SK-N-SH (cell line): ENCODE measurements around the gene SELPLG. TPM values are rescaled to one million over a fixed set of nuclear protein-coding genes. Genes with fewer than 3 reads are reported as not detected.

Source experiments
- CTCF ChIA-PET: fragments of 300-600, 350-600 bp; formaldehyde crosslinking; extraction: SDS; loops from one replicate; lab custom pipeline; 2021; lab: Yijun Ruan, JAX
- POLR2A ChIA-PET: fragments of 350-600 bp; sonication (Branson Sonifier 250); formaldehyde crosslinking; extraction: SDS; loops from one replicate; lab custom pipeline; 2020; ENCODE audit warnings: antibody characterized with exemption, inconsistent platforms; lab: Yijun Ruan, JAX
- DNase-seq: peaks from one replicate; pipeline ENCODE4 v3.0.0; 2012
- H2AFZ ChIP-seq: fragments of 200-600 bp; sonication (generic); 2 replicates; pipeline ENCODE4 v1.8.1; 2016; ENCODE audit warnings: antibody characterized with exemption, mild to moderate bottlenecking, low read depth
- H3F3A ChIP-seq: fragments of 200-600 bp; sonication (generic); replicated peaks from 2 replicates; pipeline ENCODE3; 2016; ENCODE audit warnings: antibody characterized with exemption, mild to moderate bottlenecking; ENCODE audit not compliant: insufficient read depth
- H3K27ac ChIP-seq, 2 experiments: fragments of 200-500 bp in 1 of 2; fragments of 200-600 bp in 1 of 2; sonication (Bioruptor generic) in 1 of 2; sonication (generic), shearing (Covaris generic) in 1 of 2; 2 replicates each; pipeline versions ENCODE4 v1.5.1 to v1.6.1; 2014 to 2016; ENCODE audit warnings: low read depth in 2 of 2, inconsistent platforms in 1 of 2, low read length in 1 of 2, mild to moderate bottlenecking in 1 of 2, mixed read lengths in 1 of 2
- H3K27me3 ChIP-seq: fragments of 200-600 bp; sonication (generic), shearing (Covaris generic); 2 replicates; pipeline ENCODE4 v1.6.1; 2016; ENCODE audit warnings: mixed run types; ENCODE audit not compliant: insufficient read depth
- H3K36me3 ChIP-seq, 2 experiments: fragments of 200-500 bp in 1 of 2; fragments of 200-600 bp in 1 of 2; sonication (Bioruptor generic) in 1 of 2; sonication (generic) in 1 of 2; replicated peaks in 1 of 2; 2 replicates each; pipeline versions ENCODE3 to v1.5.1; 2014 to 2016; ENCODE audit warnings: low read length in 1 of 2, mild to moderate bottlenecking in 1 of 2; ENCODE audit not compliant: insufficient read depth in 2 of 2, control insufficient read depth in 1 of 2
- H3K4me1 ChIP-seq, 2 experiments: fragments of 200-500 bp in 1 of 2; fragments of 200-600 bp in 1 of 2; sonication (Bioruptor generic) in 1 of 2; sonication (generic), shearing (Covaris generic) in 1 of 2; 2 replicates each; pipeline versions ENCODE4 v1.5.1 to v1.6.1; 2014 to 2016; ENCODE audit warnings: low read depth in 1 of 2, low read length in 1 of 2, mixed run types in 1 of 2; ENCODE audit not compliant: insufficient read depth in 2 of 2, control insufficient read depth in 1 of 2
- H3K4me2 ChIP-seq: fragments of 200-600 bp; sonication (generic), shearing (Covaris generic); 2 replicates; pipeline ENCODE4 v1.6.1; 2017; ENCODE audit warnings: mixed run types
- H3K4me3 ChIP-seq, 2 experiments: fragments of 200-500 bp in 1 of 2; fragments of 200-600 bp in 1 of 2; sonication (Bioruptor generic) in 1 of 2; sonication (generic), shearing (Covaris generic) in 1 of 2; 2 replicates each; pipeline versions ENCODE4 v1.5.1 to v1.8.1; 2014 to 2016; ENCODE audit warnings: low read depth in 2 of 2, inconsistent platforms in 1 of 2, low read length in 1 of 2, mild to moderate bottlenecking in 1 of 2, mixed read lengths in 1 of 2, moderate library complexity in 1 of 2
- H3K79me2 ChIP-seq: fragments of 200-600 bp; sonication (generic); 2 replicates; pipeline ENCODE4 v1.8.1; 2017; ENCODE audit warnings: mild to moderate bottlenecking; ENCODE audit not compliant: insufficient read depth
- H3K9ac ChIP-seq: fragments of 200-600 bp; sonication (generic); 2 replicates; pipeline ENCODE4 v1.6.1; 2017; ENCODE audit warnings: mixed run types
- H3K9me2 ChIP-seq: fragments of 200-600 bp; sonication (generic); 2 replicates; pipeline ENCODE4 v1.6.1; 2017; ENCODE audit warnings: mixed run types
- H3K9me3 ChIP-seq: fragments of 200-600 bp; sonication (generic); 2 replicates; pipeline ENCODE4 v1.6.1; 2017; ENCODE audit warnings: mixed run types, mild to moderate bottlenecking, moderate library complexity
- H4K20me1 ChIP-seq: fragments of 200-600 bp; sonication (generic); 2 replicates; pipeline ENCODE4 v1.6.1; 2017; ENCODE audit warnings: mild to moderate bottlenecking, mixed run types; ENCODE audit not compliant: insufficient read depth
- CTCF ChIP-seq: fragments of 200-600 bp; sonication (generic); IDR thresholded peaks from 2 replicates; pipeline ENCODE4 v1.6.1; 2017; ENCODE audit warnings: antibody characterized with exemption, mild to moderate bottlenecking, moderate library complexity
- EP300 ChIP-seq, 2 experiments: IDR thresholded peaks; 2 replicates each; pipeline versions ENCODE4 v1.4.0 to v1.6.1; 2012; ENCODE audit warnings: borderline replicate concordance in 1 of 2, low read depth in 1 of 2, low read length in 1 of 2
- EZH2phosphoT487 ChIP-seq: fragments of 200-600 bp; sonication (generic); IDR thresholded peaks from 2 replicates; pipeline ENCODE4 v1.6.1; 2017; ENCODE audit warnings: low read depth, mixed run types, mild to moderate bottlenecking, antibody characterized with exemption, moderate library complexity, borderline replicate concordance
- FOSL2 ChIP-seq: IDR thresholded peaks from 2 replicates; pipeline ENCODE4 v1.4.0; 2012; ENCODE audit warnings: low read depth, mild to moderate bottlenecking, moderate library complexity, borderline replicate concordance
- FOXJ3 ChIP-seq: sonication (generic); formaldehyde crosslinking; IDR thresholded peaks from 2 replicates; pipeline ENCODE4 v1.5.1; 2020; ENCODE audit warnings: mild to moderate bottlenecking, missing genetic modification reagents
- FOXM1 ChIP-seq: IDR thresholded peaks from 2 replicates; pipeline ENCODE4 v1.4.0; 2012; ENCODE audit warnings: low read depth, mild to moderate bottlenecking
- GABPA ChIP-seq: IDR thresholded peaks from 2 replicates; pipeline ENCODE4 v1.4.0; 2012; ENCODE audit warnings: low read depth, mild to moderate bottlenecking
- GATA2 ChIP-seq: sonication (generic); formaldehyde crosslinking; IDR thresholded peaks from 2 replicates; pipeline ENCODE4 v1.5.0; 2020; ENCODE audit warnings: mild to moderate bottlenecking, missing genetic modification reagents
- MAX ChIP-seq: IDR thresholded peaks from 2 replicates; pipeline ENCODE4 v1.4.0; 2012; ENCODE audit warnings: low read depth
- MEF2A ChIP-seq: IDR thresholded peaks from 2 replicates; pipeline ENCODE4 v1.4.0; 2012; ENCODE audit warnings: low read depth, borderline replicate concordance
- NRF1 ChIP-seq: IDR thresholded peaks from 2 replicates; pipeline ENCODE4 v1.6.1; 2012; ENCODE audit warnings: low read depth, mild to moderate bottlenecking, low read length
- REST ChIP-seq: IDR thresholded peaks from 2 replicates; pipeline ENCODE4 v1.6.1; 2012; ENCODE audit warnings: mild to moderate bottlenecking, low read depth, low read length, moderate library complexity
- RFX5 ChIP-seq: IDR thresholded peaks from 2 replicates; pipeline ENCODE4 v1.6.1; 2012; ENCODE audit warnings: mild to moderate bottlenecking, improper control_type of control experiment, low read length
- TAF1 ChIP-seq: IDR thresholded peaks from 2 replicates; pipeline ENCODE4 v1.6.1; 2012; ENCODE audit warnings: low read depth, mild to moderate bottlenecking, low read length, moderate library complexity, borderline replicate concordance
- ZBTB33 ChIP-seq: IDR thresholded peaks from 2 replicates; pipeline ENCODE4 v1.4.0; 2012; ENCODE audit warnings: low read depth, borderline replicate concordance
- WGBS: methylation state at CpG from one replicate; pipeline ENCODE4 v1.1.6; 2017; ENCODE audit warnings: low lambda C conversion rate; 5-methylcytosine and 5-hydroxymethylcytosine counted together
- polyA plus RNA-seq, 3 experiments: library from polyadenylated mRNA; depleted of rRNA; stranded (reverse); fragments of >200 nt; gene quantifications; 2 replicates each; pipeline ENCODE4 v1.2.3, GENCODE V29; 2012

Gene SELPLG
- polyA plus RNA-seq, 1 of the 3 experiments (the other 2 are of a cell fraction), result 2.8 TPM

- peak overlapping the region; percentile 69 for H3K4me2 ChIP-seq
- H3F3A ChIP-seq, result peaks cover 51% of the 10 kb centered on the region
- H3K9ac ChIP-seq, result no peak overlapping the region; the same call in 1 of the 2 replicates
- peaks cover 53% of the 10 kb centered on the region in 2 experiments for H3K4me1 ChIP-seq
- no peak for DNase-seq
- H3K9me2 ChIP-seq, result no peaks in the 10 kb centered on the region
- CTCF ChIA-PET, result interaction anchor here (0.7 to 14.1 kb wide), 11 partner anchors 9 to 282 kb away, joined by 3 to 327 read pairs (median 5); no protein-coding TSS in a partner anchor
- peak overlapping the region in 1 of 2 experiments; percentile 14; a peak in 1 of 4 replicates for H3K4me3 ChIP-seq
- peak overlapping the region; percentile 84 to 91 for H3K27ac ChIP-seq
- WGBS, result 74% methylated on average over 1 of the region's 1 CpG
- H3K27me3 ChIP-seq, result no peaks in the 10 kb centered on the region
- H4K20me1 ChIP-seq, result peaks cover 41% of the 10 kb centered on the region; the same call in 1 of the 2 replicates
- no peak overlapping the region for H2AFZ ChIP-seq
- peaks cover 96% of the 10 kb centered on the region for H3K79me2 ChIP-seq
- no peaks in the 10 kb centered on the region for H3K9me3 ChIP-seq
- TF ChIP-seq GATA2, result peak; percentile 29; the same call in 1 of the 2 replicates
- TF ChIP-seq FOSL2, result no peak
- no peak for TF ChIP-seq ZBTB33
- peak in 1 of 2 experiments; percentile 18; a peak in 1 of 4 replicates for TF ChIP-seq EP300 (IDR thresholded peaks at IDR 0.05; ENCODE audit: borderline replicate concordance in 1 of 2, low read depth in 1 of 2, low read length in 1 of 2)
- TF ChIP-seq, all 33 proteins: peak for 2
- H3K36me3 ChIP-seq, result peaks cover 10 to 28% of the 10 kb centered on the region in 2 experiments
- POLR2A ChIA-PET, result no interaction called here
These were observed 34.8 kb upstream of the SELPLG start for GRCh38 chr12:108668542-108668941.

GRCh38 chr12:108668063-108668462, 34.4 kb upstream of the SELPLG start:
- H4K20me1 ChIP-seq, result peaks cover 37% of the 10 kb centered on the region; the same call in 1 of the 2 replicates
- 31% methylated on average over 8 of the region's 8 CpGs for WGBS
- H3K27me3 ChIP-seq, result no peaks in the 10 kb centered on the region
- H3K27ac ChIP-seq, result peak overlapping the region; percentile 84 to 91
- H3K4me3 ChIP-seq, result peak overlapping the region; percentile 7 to 14; a peak in 2 of 4 replicates
- no peak for DNase-seq
- peak overlapping the region; percentile 23; the same call in 1 of the 2 replicates for H3K9ac ChIP-seq
- H3K4me1 ChIP-seq, result peaks cover 53% of the 10 kb centered on the region in 2 experiments
- no peak for TF ChIP-seq CTCF
- no peak for TF ChIP-seq EP300 (IDR thresholded peaks at IDR 0.05; ENCODE audit: borderline replicate concordance in 1 of 2, low read depth in 1 of 2, low read length in 1 of 2)
- TF ChIP-seq REST, result no peak
- no peak for TF ChIP-seq FOXJ3
- TF ChIP-seq NRF1, result no peak
- no peak for TF ChIP-seq TAF1
- TF ChIP-seq RFX5, result no peak
- TF ChIP-seq MAX, result no peak
- TF ChIP-seq MEF2A, result no peak
- no peak for TF ChIP-seq EZH2phosphoT487
- no peak for TF ChIP-seq GABPA
- TF ChIP-seq FOXM1, result no peak
- TF ChIP-seq, all 33 proteins: peak for 0
- H3K9me2 ChIP-seq, result no peaks in the 10 kb centered on the region
- H3K36me3 ChIP-seq, result peaks cover 13 to 29% of the 10 kb centered on the region in 2 experiments
- peak overlapping the region; percentile 69 for H3K4me2 ChIP-seq
- peaks cover 96% of the 10 kb centered on the region for H3K79me2 ChIP-seq
- ChIA-PET POLR2A (no interaction called here), CTCF (interaction anchor here (0.7 to 14.1 kb wide), 11 partner anchors 9 to 425 kb away, joined by 3 to 327 read pairs (median 5); partner anchors contain the start of gene ALKBH2)
- H3F3A ChIP-seq, result peaks cover 52% of the 10 kb centered on the region
- no peak overlapping the region for H2AFZ ChIP-seq
- no peaks in the 10 kb centered on the region for H3K9me3 ChIP-seq
